ENCODE results near the gene CLCA2. TPM values are rescaled to one million over a fixed set of nuclear protein-coding genes. Genes with fewer than 3 reads are reported as not detected.

The CLCA2 gene
- total and polyA plus RNA-seq, 7 donors, result 0.60 to 2.1 (median 0.60) TPM; not detected in 4

GRCh38 chr1:86421601-86422280, 2.2 kb upstream of the CLCA2 start:
- TF ChIP-seq POLR2AphosphoS5 (IDR thresholded peaks at IDR 0.05), result no peak
- no peaks in the 10 kb centered on the region for H3K27me3 ChIP-seq
- DNase-seq, result no peak
- H3K27ac ChIP-seq, result no peak overlapping the region
- intact Hi-C loops (cut with DNase I), result no loop called here
- H3K9me3 ChIP-seq, result no peaks in the 10 kb centered on the region
- H3K4me3 ChIP-seq, result no peak overlapping the region
- 36 to 81% methylated on average over 7 of the region's 7 CpGs for WGBS, 2 donors
- H3K4me1 ChIP-seq, result no peaks in the 10 kb centered on the region
- H3K36me3 ChIP-seq, result no peaks in the 10 kb centered on the region

- no peaks in the 10 kb centered on the region for H3K27me3 ChIP-seq
- no peak overlapping the region for H3K4me3 ChIP-seq
- DNase-seq, result no peak
- intact Hi-C loops (cut with DNase I), result no loop called here
- no peaks in the 10 kb centered on the region for H3K4me1 ChIP-seq
- H3K36me3 ChIP-seq, result no peaks in the 10 kb centered on the region
- no peak overlapping the region for H3K27ac ChIP-seq
- no peaks in the 10 kb centered on the region for H3K9me3 ChIP-seq
- TF ChIP-seq EP300 (IDR thresholded peaks at IDR 0.05) (no peak), CTCF (IDR thresholded peaks at IDR 0.05) (no peak), POLR2A (IDR thresholded peaks at IDR 0.05) (no peak), POLR2AphosphoS5 (IDR thresholded peaks at IDR 0.05) (no peak)
These were observed 498 bp upstream of the CLCA2 start for GRCh38 chr1:86423473-86423872.

GRCh38 chr1:86429122-86429725, 5.3 kb downstream of the CLCA2 start:
- Histone ChIP-seq H3K4me3 (no peak overlapping the region), H3K9me3 (no peaks in the 10 kb centered on the region), H3K4me1 (peaks cover 0 to 4% (median 0%) of the 10 kb centered on the region in 4 donors), H3K36me3 (no peaks in the 10 kb centered on the region), H3K27ac (no peak overlapping the region), H3K27me3 (no peaks in the 10 kb centered on the region)
- 71 to 89% methylated on average over 7 of the region's 7 CpGs for WGBS, 2 donors
- intact Hi-C loops (cut with DNase I), result no loop called here
- no peak for DNase-seq
- TF ChIP-seq POLR2A (IDR thresholded peaks at IDR 0.05) (no peak), CTCF (IDR thresholded peaks at IDR 0.05) (no peak), EP300 (IDR thresholded peaks at IDR 0.05) (no peak), POLR2AphosphoS5 (IDR thresholded peaks at IDR 0.05) (no peak)

GRCh38 chr1:86429835-86430234, 5.9 kb downstream of the CLCA2 start:
- no peaks in the 10 kb centered on the region for H3K9me3 ChIP-seq
- H3K27ac ChIP-seq, result peak overlapping the region; percentile 32 to 56 (median 44)
- DNase-seq, result peak; percentile 76
- peaks cover 0 to 4% (median 0%) of the 10 kb centered on the region in 4 donors for H3K4me1 ChIP-seq
- no peaks in the 10 kb centered on the region for H3K36me3 ChIP-seq
- intact Hi-C loops (cut with DNase I), result no loop called here
- 3 to 6% methylated on average over 3 of the region's 3 CpGs for WGBS, 2 donors
- no peak overlapping the region for H3K4me3 ChIP-seq
- no peaks in the 10 kb centered on the region for H3K27me3 ChIP-seq
- TF ChIP-seq POLR2AphosphoS5 (IDR thresholded peaks at IDR 0.05), result peak in 3 of 4 donors; percentile 37 to 68 (median 40)
- no peak for TF ChIP-seq EP300 (IDR thresholded peaks at IDR 0.05)

GRCh38 chr1:86430376-86430775, 6.4 kb downstream of the CLCA2 start:
- intact Hi-C loops (cut with DNase I), result no loop called here
- no peaks in the 10 kb centered on the region for H3K9me3 ChIP-seq
- TF ChIP-seq CTCF (IDR thresholded peaks at IDR 0.05) (no peak), POLR2A (IDR thresholded peaks at IDR 0.05) (no peak), EP300 (IDR thresholded peaks at IDR 0.05) (no peak), POLR2AphosphoS5 (IDR thresholded peaks at IDR 0.05) (no peak)
- peaks cover 0 to 4% (median 0%) of the 10 kb centered on the region in 4 donors for H3K4me1 ChIP-seq
- DNase-seq, result no peak
- H3K36me3 ChIP-seq, result no peaks in the 10 kb centered on the region
- H3K4me3 ChIP-seq, result no peak overlapping the region
- H3K27ac ChIP-seq, result peak overlapping the region; percentile 32 to 56 (median 44)
- H3K27me3 ChIP-seq, result no peaks in the 10 kb centered on the region

All from sigmoid colon (tissue), 7 donors.